ENCODE results near the gene SEMA3E. TPM values are rescaled to one million over a fixed set of nuclear protein-coding genes. Genes with fewer than 3 reads are reported as not detected.

The SEMA3E gene
- polyA plus RNA-seq, 1 of the 3 experiments (the other 2 are of a cell fraction) = under 0.01 TPM

- Histone ChIP-seq H3K9me3 (no peaks in the 10 kb centered on the region), H3K4me3 (ENCODE audit: low read depth in 2 of 2, low read length in 1 of 2) (no peak overlapping the region), H3K9ac (no peak overlapping the region), H3K4me2 (no peak overlapping the region), H3K27ac (ENCODE audit: low read depth in 2 of 2, low read length in 1 of 2) (no peak overlapping the region), H3K79me2 (ENCODE audit: insufficient read depth) (no peaks in the 10 kb centered on the region), H3K4me1 (ENCODE audit: control insufficient read depth in 1 of 2, insufficient read depth in 2 of 2, low read depth in 1 of 2, low read length in 1 of 2) (no peaks in the 10 kb centered on the region), H3F3A (replicated peaks; ENCODE audit: insufficient read depth) (no peaks in the 10 kb centered on the region), H3K27me3 (ENCODE audit: insufficient read depth) (no peaks in the 10 kb centered on the region), H3K9me2 (no peaks in the 10 kb centered on the region), H3K36me3 (replicated peaks in 1 of 2; ENCODE audit: control insufficient read depth in 1 of 2, insufficient read depth in 2 of 2, low read length in 1 of 2) (no peaks in the 10 kb centered on the region), H2AFZ (ENCODE audit: low read depth) (no peak overlapping the region), H4K20me1 (ENCODE audit: insufficient read depth) (no peaks in the 10 kb centered on the region)
- no peak for DNase-seq
- CTCF ChIA-PET = interaction anchor here (0.9 to 1.8 kb wide), 4 partner anchors 14 to 170 kb away, joined by 3 to 6 read pairs (median 4); no protein-coding TSS in a partner anchor
- POLR2A ChIA-PET = no interaction called here
- 85% methylated on average over 2 of the region's 2 CpGs for WGBS (ENCODE audit: low lambda C conversion rate)
- TF ChIP-seq SMC3 (IDR thresholded peaks at IDR 0.05; ENCODE audit: low read depth, low read length) (no peak), FOXJ3 (CRISPR knock-in tag; IDR thresholded peaks at IDR 0.05) (no peak)
Measured at GRCh38 chr7:83486536-83486935, 162.4 kb downstream of the SEMA3E start.

DNA sequence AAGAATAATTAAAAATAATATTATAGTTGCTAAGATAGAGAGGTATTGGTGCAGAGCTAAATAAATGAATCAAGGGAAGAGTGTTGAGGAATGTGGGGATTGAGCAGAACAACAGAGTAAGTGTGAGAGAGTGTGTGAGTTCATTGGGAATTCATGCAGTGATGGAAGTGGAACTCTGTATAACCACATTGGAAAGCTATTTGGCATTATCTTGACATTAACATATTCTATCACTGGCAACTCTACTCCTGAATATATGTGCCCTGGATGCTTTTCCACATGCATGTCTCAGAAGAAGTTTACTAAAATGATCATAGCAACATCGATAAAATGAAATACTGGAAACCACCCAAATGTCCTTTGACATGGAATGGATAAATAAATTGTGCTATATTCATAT is 164.1 kb downstream of the SEMA3E start:
- Histone ChIP-seq H3K4me1 (ENCODE audit: control insufficient read depth in 1 of 2, insufficient read depth in 2 of 2, low read depth in 1 of 2, low read length in 1 of 2) (no peaks in the 10 kb centered on the region), H3K9ac (no peak overlapping the region), H3K9me3 (no peaks in the 10 kb centered on the region), H3K27ac (ENCODE audit: low read depth in 2 of 2, low read length in 1 of 2) (no peak overlapping the region), H3K27me3 (ENCODE audit: insufficient read depth) (no peaks in the 10 kb centered on the region), H2AFZ (ENCODE audit: low read depth) (no peak overlapping the region), H3K4me3 (ENCODE audit: low read depth in 2 of 2, low read length in 1 of 2) (no peak overlapping the region), H4K20me1 (ENCODE audit: insufficient read depth) (no peaks in the 10 kb centered on the region), H3F3A (replicated peaks; ENCODE audit: insufficient read depth) (no peaks in the 10 kb centered on the region), H3K79me2 (ENCODE audit: insufficient read depth) (no peaks in the 10 kb centered on the region), H3K9me2 (no peaks in the 10 kb centered on the region; the same call in 1 of the 2 replicates), H3K4me2 (no peak overlapping the region), H3K36me3 (replicated peaks in 1 of 2; ENCODE audit: control insufficient read depth in 1 of 2, insufficient read depth in 2 of 2, low read length in 1 of 2) (no peaks in the 10 kb centered on the region)
- ChIA-PET POLR2A (no interaction called here), CTCF (interaction anchor here (1.1 to 1.4 kb wide), 2 partner anchors 9 to 171 kb away, joined by 3 read pairs; no protein-coding TSS in a partner anchor)
- 76% methylated on average over 1 of the region's 1 CpG for WGBS (ENCODE audit: low lambda C conversion rate)
- DNase-seq = no peak
- TF ChIP-seq RXRA (IDR thresholded peaks at IDR 0.05; ENCODE audit: borderline replicate concordance, low read depth) (no peak), GABPA (IDR thresholded peaks at IDR 0.05; ENCODE audit: low read depth) (no peak), NRF1 (IDR thresholded peaks at IDR 0.05; ENCODE audit: low read depth, low read length) (no peak), REST (IDR thresholded peaks at IDR 0.05; ENCODE audit: low read depth, low read length) (no peak), ELF1 (IDR thresholded peaks at IDR 0.05) (no peak), RFX5 (IDR thresholded peaks at IDR 0.05; ENCODE audit: low read length) (no peak), NFIC (IDR thresholded peaks at IDR 0.05; ENCODE audit: borderline replicate concordance) (no peak), EZH2phosphoT487 (IDR thresholded peaks at IDR 0.05; ENCODE audit: borderline replicate concordance, low read depth) (no peak), FOSL2 (IDR thresholded peaks at IDR 0.05; ENCODE audit: borderline replicate concordance, low read depth) (no peak)
- TF ChIP-seq, protein P1, sequence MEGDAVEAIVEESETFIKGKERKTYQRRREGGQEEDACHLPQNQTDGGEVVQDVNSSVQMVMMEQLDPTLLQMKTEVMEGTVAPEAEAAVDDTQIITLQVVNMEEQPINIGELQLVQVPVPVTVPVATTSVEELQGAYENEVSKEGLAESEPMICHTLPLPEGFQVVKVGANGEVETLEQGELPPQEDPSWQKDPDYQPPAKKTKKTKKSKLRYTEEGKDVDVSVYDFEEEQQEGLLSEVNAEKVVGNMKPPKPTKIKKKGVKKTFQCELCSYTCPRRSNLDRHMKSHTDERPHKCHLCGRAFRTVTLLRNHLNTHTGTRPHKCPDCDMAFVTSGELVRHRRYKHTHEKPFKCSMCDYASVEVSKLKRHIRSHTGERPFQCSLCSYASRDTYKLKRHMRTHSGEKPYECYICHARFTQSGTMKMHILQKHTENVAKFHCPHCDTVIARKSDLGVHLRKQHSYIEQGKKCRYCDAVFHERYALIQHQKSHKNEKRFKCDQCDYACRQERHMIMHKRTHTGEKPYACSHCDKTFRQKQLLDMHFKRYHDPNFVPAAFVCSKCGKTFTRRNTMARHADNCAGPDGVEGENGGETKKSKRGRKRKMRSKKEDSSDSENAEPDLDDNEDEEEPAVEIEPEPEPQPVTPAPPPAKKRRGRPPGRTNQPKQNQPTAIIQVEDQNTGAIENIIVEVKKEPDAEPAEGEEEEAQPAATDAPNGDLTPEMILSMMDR (IDR thresholded peaks at IDR 0.05) = no peak
- TF ChIP-seq, protein P2, sequence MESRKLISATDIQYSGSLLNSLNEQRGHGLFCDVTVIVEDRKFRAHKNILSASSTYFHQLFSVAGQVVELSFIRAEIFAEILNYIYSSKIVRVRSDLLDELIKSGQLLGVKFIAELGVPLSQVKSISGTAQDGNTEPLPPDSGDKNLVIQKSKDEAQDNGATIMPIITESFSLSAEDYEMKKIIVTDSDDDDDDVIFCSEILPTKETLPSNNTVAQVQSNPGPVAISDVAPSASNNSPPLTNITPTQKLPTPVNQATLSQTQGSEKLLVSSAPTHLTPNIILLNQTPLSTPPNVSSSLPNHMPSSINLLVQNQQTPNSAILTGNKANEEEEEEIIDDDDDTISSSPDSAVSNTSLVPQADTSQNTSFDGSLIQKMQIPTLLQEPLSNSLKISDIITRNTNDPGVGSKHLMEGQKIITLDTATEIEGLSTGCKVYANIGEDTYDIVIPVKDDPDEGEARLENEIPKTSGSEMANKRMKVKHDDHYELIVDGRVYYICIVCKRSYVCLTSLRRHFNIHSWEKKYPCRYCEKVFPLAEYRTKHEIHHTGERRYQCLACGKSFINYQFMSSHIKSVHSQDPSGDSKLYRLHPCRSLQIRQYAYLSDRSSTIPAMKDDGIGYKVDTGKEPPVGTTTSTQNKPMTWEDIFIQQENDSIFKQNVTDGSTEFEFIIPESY (IDR thresholded peaks at IDR 0.05; ENCODE audit: borderline replicate concordance, low read depth) = no peak
- TF ChIP-seq, protein P3, sequence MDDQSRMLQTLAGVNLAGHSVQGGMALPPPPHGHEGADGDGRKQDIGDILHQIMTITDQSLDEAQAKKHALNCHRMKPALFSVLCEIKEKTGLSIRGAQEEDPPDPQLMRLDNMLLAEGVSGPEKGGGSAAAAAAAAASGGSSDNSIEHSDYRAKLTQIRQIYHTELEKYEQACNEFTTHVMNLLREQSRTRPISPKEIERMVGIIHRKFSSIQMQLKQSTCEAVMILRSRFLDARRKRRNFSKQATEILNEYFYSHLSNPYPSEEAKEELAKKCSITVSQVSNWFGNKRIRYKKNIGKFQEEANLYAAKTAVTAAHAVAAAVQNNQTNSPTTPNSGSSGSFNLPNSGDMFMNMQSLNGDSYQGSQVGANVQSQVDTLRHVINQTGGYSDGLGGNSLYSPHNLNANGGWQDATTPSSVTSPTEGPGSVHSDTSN (IDR thresholded peaks at IDR 0.05) = no peak

All from SK-N-SH (cell line).